HepG2 (cell line): ENCODE measurements around the gene MISFA. TPM values are rescaled to one million over a fixed set of nuclear protein-coding genes. Genes with fewer than 3 reads are reported as not detected.

Source experiments
- ATF7-NPFF ChIP-seq: sonication (generic); formaldehyde crosslinking; IDR thresholded peaks from 2 replicates; pipeline ENCODE4 v1.8.1; 2023; ENCODE audit warnings: mild to moderate bottlenecking, low read depth, missing genetic modification reagents, moderate library complexity
- ATM ChIP-seq: fragments of 450-650 bp; IDR thresholded peaks from 2 replicates; pipeline ENCODE4 v1.7.1; 2017; ENCODE audit warnings: mild to moderate bottlenecking, borderline replicate concordance
- BATF2 ChIP-seq: sonication (generic); formaldehyde crosslinking; IDR thresholded peaks from 2 replicates; pipeline ENCODE4 v1.8.0; 2022; ENCODE audit warnings: mild to moderate bottlenecking, missing genetic modification reagents, moderate library complexity
- NAIF1 ChIP-seq: sonication (generic); formaldehyde crosslinking; IDR thresholded peaks from 2 replicates; pipeline ENCODE4 v1.5.0; 2020; ENCODE audit warnings: mild to moderate bottlenecking, missing genetic modification reagents, borderline replicate concordance
- NCOA1 ChIP-seq: sonication (generic); formaldehyde crosslinking; IDR thresholded peaks from 2 replicates; pipeline ENCODE4 v1.9.0; 2021; ENCODE audit warnings: missing genetic modification reagents
- PHF20 ChIP-seq: sonication (generic); formaldehyde crosslinking; IDR thresholded peaks from 2 replicates; pipeline ENCODE4 v1.5.0; 2020; ENCODE audit warnings: mild to moderate bottlenecking, missing genetic modification reagents
- PTBP1 ChIP-seq: fragments of 200-400 bp; formaldehyde crosslinking; IDR thresholded peaks from 2 replicates; pipeline ENCODE4 v1.6.1; 2018; ENCODE audit warnings: low read length, low read depth; ENCODE audit not compliant: poor library complexity, severe bottlenecking
- SMAD1 ChIP-seq: sonication (generic); formaldehyde crosslinking; IDR thresholded peaks from 2 replicates; pipeline ENCODE4 v1.4.0; 2020; ENCODE audit warnings: missing genetic modification reagents, low read depth, mild to moderate bottlenecking, borderline replicate concordance
- U2AF2 ChIP-seq: fragments of 200-400 bp; formaldehyde crosslinking; IDR thresholded peaks from 2 replicates; pipeline ENCODE4 v1.6.1; 2017; ENCODE audit warnings: low read depth, mild to moderate bottlenecking, low read length
- YEATS4 ChIP-seq: sonication (generic); formaldehyde crosslinking; IDR thresholded peaks from 2 replicates; pipeline ENCODE4 v1.4.0; 2020; ENCODE audit warnings: missing genetic modification reagents, borderline replicate concordance
- ZBTB4 ChIP-seq: sonication (generic); formaldehyde crosslinking; IDR thresholded peaks from 2 replicates; pipeline ENCODE4 v1.4.0; 2020; ENCODE audit warnings: missing genetic modification reagents, mild to moderate bottlenecking, borderline replicate concordance
- ZFY ChIP-seq: sonication (generic); formaldehyde crosslinking; IDR thresholded peaks from 2 replicates; pipeline ENCODE4 v1.4.0; 2020; ENCODE audit warnings: missing genetic modification reagents
- ZNF180 ChIP-seq: sonication (generic); formaldehyde crosslinking; IDR thresholded peaks from 2 replicates; pipeline ENCODE4 v1.4.0; 2020; ENCODE audit warnings: low read depth, missing genetic modification reagents, borderline replicate concordance
- ZNF441 ChIP-seq: sonication (generic); formaldehyde crosslinking; IDR thresholded peaks from 2 replicates; pipeline ENCODE4 v1.7.0; 2021; ENCODE audit warnings: missing genetic modification reagents, borderline replicate concordance
- polyA plus RNA-seq, 8 experiments: library from polyadenylated mRNA; depleted of rRNA in 3 of 8; stranded (reverse) in 7 of 8; unstranded in 1 of 8; fragments of >200 nt; fragmentation: Illumina TruSeq in 4 of 8; extraction: Trizol in 4 of 8; gene quantifications; 2 replicates each; pipeline versions ENCODE4 v1.2.1 to v1.2.3, GENCODE V29; 2011 to 2016; ENCODE audit warnings: low read depth in 4 of 8, missing spikeins in 1 of 8, mixed read lengths in 1 of 8; ENCODE audit not compliant: insufficient read depth in 1 of 8
- total RNA-seq, 5 experiments: library from RNA; depleted of rRNA; stranded (reverse); fragments of >200 nt; fragmentation: Illumina TruSeq; extraction: Trizol; gene quantifications; 2 replicates each; pipeline ENCODE4 v1.2.3, GENCODE V29; 2016; ENCODE audit warnings: low read depth in 1 of 5
- TF ChIP-seq, protein P1 (sequence below): sonication (generic); formaldehyde crosslinking; IDR thresholded peaks from 2 replicates; pipeline ENCODE4 v1.8.0; 2023; ENCODE audit warnings: mild to moderate bottlenecking, missing genetic modification reagents
- TF ChIP-seq, protein P2 (sequence below): fragments of 450-650 bp; IDR thresholded peaks from 2 replicates; pipeline ENCODE4 v1.6.1; 2017; ENCODE audit warnings: mild to moderate bottlenecking
- TF ChIP-seq, protein P3 (sequence below): sonication (generic); formaldehyde crosslinking; IDR thresholded peaks from 2 replicates; pipeline ENCODE4 v1.4.0; 2020; ENCODE audit warnings: mild to moderate bottlenecking, missing genetic modification reagents
- TF ChIP-seq, protein P4 (sequence below): sonication (generic); formaldehyde crosslinking; IDR thresholded peaks from 2 replicates; pipeline ENCODE4 v1.8.0; 2022; ENCODE audit warnings: low read depth, missing genetic modification reagents

The MISFA gene
- total and polyA plus RNA-seq, 2 of the 13 experiments (the other 11 are each of a cell fraction or from before 2014, with no cell fraction given) = 1.4 to 5.4 TPM

DNA sequence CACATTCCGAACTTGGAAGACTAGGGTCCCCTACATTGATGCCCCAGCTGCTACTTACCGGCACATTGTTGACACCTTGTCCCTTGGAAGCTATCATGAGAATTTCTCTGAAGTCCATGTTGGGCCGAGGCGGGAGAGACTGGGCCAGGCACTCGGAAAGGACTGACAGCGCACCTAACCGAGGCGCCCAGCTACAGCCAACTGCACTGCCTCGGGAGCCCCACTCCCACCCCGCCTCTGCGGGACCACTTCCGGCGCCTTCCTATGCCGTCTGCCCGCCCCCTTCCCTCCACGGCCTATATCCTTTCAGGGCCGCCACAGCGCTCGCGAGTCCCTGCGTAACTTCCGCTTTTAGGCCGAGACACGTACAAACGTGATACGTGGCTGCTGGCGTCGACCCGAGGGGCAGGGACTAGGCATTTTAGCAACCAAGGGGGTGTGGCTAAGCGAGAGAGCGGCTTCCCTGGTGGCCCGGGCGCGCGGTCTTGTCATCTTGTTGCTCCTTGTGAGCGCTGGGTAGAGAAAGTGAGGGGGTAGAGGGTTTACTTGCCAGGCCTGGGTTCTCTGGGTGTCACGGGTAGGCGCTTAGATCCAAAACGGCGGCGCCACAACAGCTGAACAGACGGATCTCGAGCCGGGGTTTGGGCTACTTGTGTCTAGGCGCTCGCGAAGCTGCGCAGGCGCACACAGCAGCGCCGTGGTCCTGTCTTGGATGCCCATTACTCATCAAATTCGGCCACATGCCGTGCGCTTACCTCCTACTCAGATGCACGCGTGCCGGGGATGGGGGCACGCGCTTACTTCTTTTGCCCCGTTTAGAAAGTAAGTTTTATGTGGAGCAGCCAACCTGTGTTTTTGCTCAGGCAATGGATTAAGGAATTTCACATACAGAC is 34.8 kb downstream of the MISFA start, which contains the start of gene SPTY2D1 (continued):
- peak; percentile 67; the same call in 1 of the 2 replicates for TF ChIP-seq ZBTB4 (CRISPR knock-in tag)
- TF ChIP-seq, protein P1, sequence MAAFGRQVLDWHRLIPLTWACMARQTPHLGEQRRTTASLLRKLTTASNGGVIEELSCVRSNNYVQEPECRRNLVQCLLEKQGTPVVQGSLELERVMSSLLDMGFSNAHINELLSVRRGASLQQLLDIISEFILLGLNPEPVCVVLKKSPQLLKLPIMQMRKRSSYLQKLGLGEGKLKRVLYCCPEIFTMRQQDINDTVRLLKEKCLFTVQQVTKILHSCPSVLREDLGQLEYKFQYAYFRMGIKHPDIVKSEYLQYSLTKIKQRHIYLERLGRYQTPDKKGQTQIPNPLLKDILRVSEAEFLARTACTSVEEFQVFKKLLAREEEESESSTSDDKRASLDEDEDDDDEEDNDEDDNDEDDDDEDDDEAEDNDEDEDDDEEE (CRISPR knock-in tag) = peak; percentile 90; the same call in 1 of the 2 replicates
- TF ChIP-seq ZNF180 (CRISPR knock-in tag) = no peak
- peak; percentile 98 for TF ChIP-seq PHF20
- no peak; the same call in 1 of the 2 replicates for TF ChIP-seq NCOA1 (CRISPR knock-in tag)
- TF ChIP-seq ATM = no peak
- TF ChIP-seq PTBP1 = no peak
- peak; percentile 70 for TF ChIP-seq ZFY (CRISPR knock-in tag)
- TF ChIP-seq, protein P2, sequence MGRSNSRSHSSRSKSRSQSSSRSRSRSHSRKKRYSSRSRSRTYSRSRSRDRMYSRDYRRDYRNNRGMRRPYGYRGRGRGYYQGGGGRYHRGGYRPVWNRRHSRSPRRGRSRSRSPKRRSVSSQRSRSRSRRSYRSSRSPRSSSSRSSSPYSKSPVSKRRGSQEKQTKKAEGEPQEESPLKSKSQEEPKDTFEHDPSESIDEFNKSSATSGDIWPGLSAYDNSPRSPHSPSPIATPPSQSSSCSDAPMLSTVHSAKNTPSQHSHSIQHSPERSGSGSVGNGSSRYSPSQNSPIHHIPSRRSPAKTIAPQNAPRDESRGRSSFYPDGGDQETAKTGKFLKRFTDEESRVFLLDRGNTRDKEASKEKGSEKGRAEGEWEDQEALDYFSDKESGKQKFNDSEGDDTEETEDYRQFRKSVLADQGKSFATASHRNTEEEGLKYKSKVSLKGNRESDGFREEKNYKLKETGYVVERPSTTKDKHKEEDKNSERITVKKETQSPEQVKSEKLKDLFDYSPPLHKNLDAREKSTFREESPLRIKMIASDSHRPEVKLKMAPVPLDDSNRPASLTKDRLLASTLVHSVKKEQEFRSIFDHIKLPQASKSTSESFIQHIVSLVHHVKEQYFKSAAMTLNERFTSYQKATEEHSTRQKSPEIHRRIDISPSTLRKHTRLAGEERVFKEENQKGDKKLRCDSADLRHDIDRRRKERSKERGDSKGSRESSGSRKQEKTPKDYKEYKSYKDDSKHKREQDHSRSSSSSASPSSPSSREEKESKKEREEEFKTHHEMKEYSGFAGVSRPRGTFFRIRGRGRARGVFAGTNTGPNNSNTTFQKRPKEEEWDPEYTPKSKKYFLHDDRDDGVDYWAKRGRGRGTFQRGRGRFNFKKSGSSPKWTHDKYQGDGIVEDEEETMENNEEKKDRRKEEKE = no peak
- TF ChIP-seq, protein P3, sequence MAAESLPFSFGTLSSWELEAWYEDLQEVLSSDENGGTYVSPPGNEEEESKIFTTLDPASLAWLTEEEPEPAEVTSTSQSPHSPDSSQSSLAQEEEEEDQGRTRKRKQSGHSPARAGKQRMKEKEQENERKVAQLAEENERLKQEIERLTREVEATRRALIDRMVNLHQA (CRISPR knock-in tag) = no peak
- no peak for TF ChIP-seq BATF2 (CRISPR knock-in tag)
- TF ChIP-seq, protein P4, sequence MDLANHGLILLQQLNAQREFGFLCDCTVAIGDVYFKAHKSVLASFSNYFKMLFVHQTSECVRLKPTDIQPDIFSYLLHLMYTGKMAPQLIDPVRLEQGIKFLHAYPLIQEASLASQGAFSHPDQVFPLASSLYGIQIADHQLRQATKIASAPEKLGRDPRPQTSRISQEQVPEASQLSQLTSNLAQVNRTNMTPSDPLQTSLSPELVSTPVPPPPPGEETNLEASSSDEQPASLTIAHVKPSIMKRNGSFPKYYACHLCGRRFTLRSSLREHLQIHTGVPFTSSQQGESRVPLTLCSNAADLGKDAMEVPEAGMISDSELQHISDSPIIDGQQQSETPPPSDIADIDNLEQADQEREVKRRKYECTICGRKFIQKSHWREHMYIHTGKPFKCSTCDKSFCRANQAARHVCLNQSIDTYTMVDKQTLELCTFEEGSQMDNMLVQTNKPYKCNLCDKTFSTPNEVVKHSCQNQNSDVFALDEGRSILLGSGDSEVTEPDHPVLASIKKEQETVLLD = peak; percentile 62; the same call in 1 of the 2 replicates
- TF ChIP-seq ATF7-NPFF (CRISPR knock-in tag) = no peak
- no peak for TF ChIP-seq NAIF1
- TF ChIP-seq ZNF441 (CRISPR knock-in tag) = no peak
- TF ChIP-seq U2AF2 = no peak
- no peak for TF ChIP-seq SMAD1 (CRISPR knock-in tag)
- peak; percentile 77 for TF ChIP-seq YEATS4 (CRISPR knock-in tag)
